Fibroblast of villous mesenchyme (primary cell): Measurements from ENCODE around the gene RAB9A. TPM values are rescaled to one million over a fixed set of nuclear protein-coding genes. Genes with fewer than 3 reads are reported as not detected.

Experiments
- DNase-seq: peaks from one replicate; pipeline ENCODE4 v3.0.0-alpha.2; 2010; ENCODE audit warnings: low read depth
- H3K4me3 ChIP-seq: 2 replicates; pipeline ENCODE4 v1.5.1; 2011; ENCODE audit warnings: low read depth, mild to moderate bottlenecking, low read length
- total RNA-seq: library from RNA; depleted of rRNA; stranded (reverse); fragments of >200 nt; gene quantifications from 2 replicates; pipeline ENCODE4 v1.2.3, GENCODE V29; 2012
- TF ChIP-seq, protein P1 (sequence below): IDR thresholded peaks from 2 replicates; pipeline ENCODE4 v1.5.1; 2012; ENCODE audit warnings: low read depth, mild to moderate bottlenecking, low read length; ENCODE audit not compliant: insufficient read depth

RAB9A gene
- total RNA-seq, 1 donor = 63.0 TPM

GRCh38 chrX:13748486-13748885 lies 59.6 kb downstream of the RAB9A start:
- TF ChIP-seq, protein P1, sequence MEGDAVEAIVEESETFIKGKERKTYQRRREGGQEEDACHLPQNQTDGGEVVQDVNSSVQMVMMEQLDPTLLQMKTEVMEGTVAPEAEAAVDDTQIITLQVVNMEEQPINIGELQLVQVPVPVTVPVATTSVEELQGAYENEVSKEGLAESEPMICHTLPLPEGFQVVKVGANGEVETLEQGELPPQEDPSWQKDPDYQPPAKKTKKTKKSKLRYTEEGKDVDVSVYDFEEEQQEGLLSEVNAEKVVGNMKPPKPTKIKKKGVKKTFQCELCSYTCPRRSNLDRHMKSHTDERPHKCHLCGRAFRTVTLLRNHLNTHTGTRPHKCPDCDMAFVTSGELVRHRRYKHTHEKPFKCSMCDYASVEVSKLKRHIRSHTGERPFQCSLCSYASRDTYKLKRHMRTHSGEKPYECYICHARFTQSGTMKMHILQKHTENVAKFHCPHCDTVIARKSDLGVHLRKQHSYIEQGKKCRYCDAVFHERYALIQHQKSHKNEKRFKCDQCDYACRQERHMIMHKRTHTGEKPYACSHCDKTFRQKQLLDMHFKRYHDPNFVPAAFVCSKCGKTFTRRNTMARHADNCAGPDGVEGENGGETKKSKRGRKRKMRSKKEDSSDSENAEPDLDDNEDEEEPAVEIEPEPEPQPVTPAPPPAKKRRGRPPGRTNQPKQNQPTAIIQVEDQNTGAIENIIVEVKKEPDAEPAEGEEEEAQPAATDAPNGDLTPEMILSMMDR = no peak
- no peak overlapping the region for H3K4me3 ChIP-seq
- DNase-seq = no peak

DNA sequence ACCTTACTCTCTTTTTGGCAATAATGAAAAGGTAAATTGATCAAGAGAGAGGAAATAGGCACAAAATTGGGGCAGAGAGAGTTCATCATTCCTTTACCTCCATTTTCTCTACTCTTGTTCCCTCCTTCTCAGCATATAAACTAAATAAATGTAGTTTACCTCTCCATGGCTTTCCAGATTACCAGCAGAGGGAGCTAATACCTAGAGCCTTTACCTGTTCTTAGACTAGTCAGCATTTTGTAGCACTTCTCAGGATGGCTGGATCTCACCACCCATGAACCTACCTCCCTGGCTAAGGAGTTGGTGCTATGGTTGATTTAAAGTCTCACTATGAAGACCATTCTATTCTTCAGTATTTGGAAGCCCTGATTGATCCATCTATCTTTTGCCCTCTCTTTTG lies 61.3 kb downstream of the RAB9A start:
- TF ChIP-seq, protein P1 = peak; percentile 51
- H3K4me3 ChIP-seq = no peak overlapping the region
- DNase-seq = no peak

- TF ChIP-seq, protein P1 = no peak
- no peak for DNase-seq
- H3K4me3 ChIP-seq = no peak overlapping the region
Measured at GRCh38 chrX:13750812-13751211, 61.9 kb downstream of the RAB9A start.

- H3K4me3 ChIP-seq = no peak overlapping the region
- TF ChIP-seq, protein P1 = no peak
- DNase-seq = no peak
Measured at GRCh38 chrX:13752141-13752540, 63.2 kb downstream of the RAB9A start.

GRCh38 chrX:13752646-13753045 lies 63.7 kb downstream of the RAB9A start:
- TF ChIP-seq, protein P1 = no peak
- no peak overlapping the region for H3K4me3 ChIP-seq
- no peak for DNase-seq

DNA sequence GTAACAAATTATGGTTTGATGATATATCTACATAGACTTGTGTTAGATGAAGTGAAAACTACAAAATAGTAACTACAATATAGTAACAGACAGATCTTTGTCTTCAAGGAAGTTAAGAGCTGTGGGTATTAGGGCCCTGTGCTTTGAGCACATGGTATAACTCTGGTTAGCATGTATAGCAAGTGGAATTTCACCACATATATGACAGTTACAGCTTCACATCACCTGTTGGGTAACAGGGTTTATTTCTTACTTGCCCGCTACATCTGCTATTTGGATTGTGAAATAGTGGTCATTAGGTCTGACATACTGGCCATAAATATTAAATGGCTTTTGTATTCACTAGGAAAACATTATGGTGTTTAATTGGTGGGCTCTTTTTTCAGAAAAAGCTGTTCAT lies 65.8 kb downstream of the RAB9A start:
- no peak overlapping the region for H3K4me3 ChIP-seq
- DNase-seq = no peak
- TF ChIP-seq, protein P1 = no peak

- H3K4me3 ChIP-seq = no peak overlapping the region
- no peak for DNase-seq
- TF ChIP-seq, protein P1 = no peak
Measured at GRCh38 chrX:13755254-13755653, 66.3 kb downstream of the RAB9A start.
